Loucy (cell line): ENCODE results near the gene PGR.

Source experiments
- CTCF ChIP-seq: fragments of 200-600 bp; sonication (generic); conservative IDR thresholded peaks from 2 replicates; pipeline ENCODE4 v1.5.1; 2014; ENCODE audit warnings: mild to moderate bottlenecking, antibody characterized with exemption, low read length
- EZH2phosphoT487 ChIP-seq: fragments of 200-600 bp; IDR thresholded peaks from 2 replicates; pipeline ENCODE4 v1.6.1; 2018; ENCODE audit warnings: antibody characterized with exemption, mild to moderate bottlenecking, moderate library complexity, borderline replicate concordance

GRCh38 chr11:101030015-101030414 is 99.6 kb downstream of the PGR start:
- TF ChIP-seq CTCF (no peak), EZH2phosphoT487 (no peak)
